ENCODE data around the gene RAP1GAP.
"Not testable (repeated sequence)": the region's sequence is repeated elsewhere in the genome, so short reads cannot be mapped to it uniquely, and the experiment has no call there.

The RAP1GAP gene

DNA sequence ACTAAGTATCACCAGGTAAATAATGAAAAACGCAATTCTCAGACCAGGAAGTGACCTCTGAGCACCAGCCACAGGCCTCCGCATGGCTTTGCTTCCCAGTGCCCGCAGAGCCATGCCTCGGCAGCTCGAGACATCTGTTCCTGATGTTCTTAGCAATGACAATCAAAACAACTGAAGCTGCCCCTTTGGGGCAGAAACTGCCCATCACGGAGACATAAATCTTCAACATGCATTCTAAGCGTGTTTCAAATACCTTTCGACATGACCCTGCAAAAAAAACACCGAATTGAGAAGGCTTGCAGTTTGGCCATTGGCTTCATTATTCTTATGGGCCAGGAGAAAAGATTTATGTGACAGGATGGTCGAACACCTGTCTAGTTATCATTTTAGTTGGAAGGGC, 5.8 kb upstream of the RAP1GAP start:
- no peak for DNase-seq

DNA sequence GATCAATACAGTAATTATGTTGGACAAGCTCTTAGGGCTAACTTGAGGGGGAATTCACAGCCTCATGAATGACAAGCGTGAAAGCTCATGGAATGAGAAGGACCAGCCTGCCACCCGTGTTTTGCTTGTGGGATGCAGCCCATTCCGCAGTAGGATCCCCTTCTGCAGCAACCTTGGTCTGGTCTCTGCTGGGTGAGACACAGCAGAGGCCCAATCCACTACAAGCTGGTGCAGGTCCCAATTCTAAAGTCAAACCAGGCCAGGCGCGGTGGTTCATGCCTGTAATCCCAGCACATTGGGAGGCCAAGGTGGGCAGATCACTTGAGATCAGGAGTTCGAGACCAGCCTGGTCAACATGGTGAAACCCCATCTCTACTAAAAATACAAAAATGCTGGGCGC, 4.7 kb upstream of the RAP1GAP start:
- not testable (repeated sequence) for DNase-seq

- DNase-seq = peak; percentile 74
Observed at GRCh38 chr1:21673277-21673780, 4.2 kb upstream of the RAP1GAP start.

DNA sequence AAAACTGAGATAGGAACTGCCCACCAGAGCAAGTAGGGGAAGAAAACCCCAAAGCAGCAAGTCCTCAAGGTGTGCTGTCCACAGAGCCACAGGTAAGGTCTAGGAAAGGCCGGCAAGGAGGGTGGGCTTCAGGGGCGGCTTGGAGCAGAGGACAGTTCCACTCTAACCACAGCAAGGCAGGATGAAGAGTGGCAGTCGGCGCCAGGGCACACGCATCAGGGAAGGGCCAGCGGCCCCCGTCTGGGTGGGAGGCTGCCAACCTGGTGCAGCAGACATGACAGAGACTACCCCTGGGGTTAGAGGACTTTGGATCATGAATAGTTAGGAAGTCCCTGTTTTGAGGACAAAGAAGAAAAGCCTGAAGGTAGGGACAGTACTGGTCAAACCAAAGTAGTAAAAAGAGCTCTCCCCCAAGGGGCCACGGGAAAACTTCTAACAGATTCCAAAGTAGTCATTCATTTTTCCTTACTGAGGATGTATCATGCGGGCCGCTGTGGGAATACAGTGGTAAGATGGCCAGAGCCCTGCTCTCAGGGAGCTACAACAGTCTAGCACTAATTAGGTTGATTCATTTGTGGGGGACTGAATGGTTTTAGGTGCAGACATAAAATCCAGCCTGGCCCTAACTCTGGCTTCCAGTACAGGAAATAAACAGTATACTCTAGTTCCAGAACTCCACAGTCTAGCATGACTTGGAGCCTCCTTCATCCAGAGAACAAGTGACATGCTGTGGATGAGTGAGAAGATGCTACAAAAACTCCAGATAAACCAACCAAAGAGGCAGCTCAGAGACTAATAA, 3.5 kb upstream of the RAP1GAP start:
- no peak for DNase-seq

GRCh38 chr1:21671915-21672314, 2.8 kb upstream of the RAP1GAP start:
- no peak for DNase-seq

DNA sequence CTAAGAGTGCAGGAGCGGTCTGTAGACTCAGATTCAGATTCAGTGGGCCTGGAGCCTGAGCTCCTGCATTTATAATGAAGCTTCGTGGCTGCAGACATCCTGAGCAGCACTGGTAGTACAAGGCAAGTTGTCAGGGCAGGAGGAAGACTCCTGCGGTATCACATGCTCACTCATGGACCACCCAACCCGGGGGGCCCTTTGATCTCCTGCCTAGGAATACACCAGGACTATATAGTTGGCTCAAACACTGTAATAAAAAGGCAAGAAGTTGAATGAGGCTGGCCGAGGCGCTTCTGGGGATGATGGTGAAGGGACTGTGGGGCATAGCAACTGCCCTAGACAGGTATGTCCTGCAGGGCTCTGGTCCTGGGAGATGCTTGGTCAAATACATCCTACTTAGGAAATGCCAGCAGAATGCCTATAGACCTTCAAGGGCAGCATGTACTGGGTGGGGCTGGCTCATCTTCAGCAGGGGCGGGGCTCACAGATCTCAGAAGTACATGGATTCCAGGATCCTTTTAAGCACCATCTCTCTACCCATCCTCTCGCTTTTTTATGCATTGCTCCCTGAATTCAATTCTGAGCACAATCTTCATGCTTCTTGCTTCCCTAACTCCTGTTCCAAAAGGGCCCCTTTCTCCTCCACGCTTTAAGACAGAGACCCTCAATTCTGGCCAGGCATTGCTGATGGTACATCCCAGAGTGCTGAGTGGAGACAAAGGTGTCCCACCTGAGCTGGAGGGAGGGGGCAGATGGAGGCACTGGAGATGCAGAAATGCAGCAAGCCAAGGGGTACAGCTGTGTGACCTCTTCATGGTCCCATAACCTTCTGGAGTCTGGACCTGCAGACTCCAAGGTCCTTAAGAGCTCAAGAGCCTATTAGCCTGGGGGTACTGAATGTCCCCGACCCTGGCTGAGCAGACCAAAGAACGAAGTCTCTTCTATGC, 2.1 kb upstream of the RAP1GAP start:
- peak; percentile 41 for DNase-seq

DNA sequence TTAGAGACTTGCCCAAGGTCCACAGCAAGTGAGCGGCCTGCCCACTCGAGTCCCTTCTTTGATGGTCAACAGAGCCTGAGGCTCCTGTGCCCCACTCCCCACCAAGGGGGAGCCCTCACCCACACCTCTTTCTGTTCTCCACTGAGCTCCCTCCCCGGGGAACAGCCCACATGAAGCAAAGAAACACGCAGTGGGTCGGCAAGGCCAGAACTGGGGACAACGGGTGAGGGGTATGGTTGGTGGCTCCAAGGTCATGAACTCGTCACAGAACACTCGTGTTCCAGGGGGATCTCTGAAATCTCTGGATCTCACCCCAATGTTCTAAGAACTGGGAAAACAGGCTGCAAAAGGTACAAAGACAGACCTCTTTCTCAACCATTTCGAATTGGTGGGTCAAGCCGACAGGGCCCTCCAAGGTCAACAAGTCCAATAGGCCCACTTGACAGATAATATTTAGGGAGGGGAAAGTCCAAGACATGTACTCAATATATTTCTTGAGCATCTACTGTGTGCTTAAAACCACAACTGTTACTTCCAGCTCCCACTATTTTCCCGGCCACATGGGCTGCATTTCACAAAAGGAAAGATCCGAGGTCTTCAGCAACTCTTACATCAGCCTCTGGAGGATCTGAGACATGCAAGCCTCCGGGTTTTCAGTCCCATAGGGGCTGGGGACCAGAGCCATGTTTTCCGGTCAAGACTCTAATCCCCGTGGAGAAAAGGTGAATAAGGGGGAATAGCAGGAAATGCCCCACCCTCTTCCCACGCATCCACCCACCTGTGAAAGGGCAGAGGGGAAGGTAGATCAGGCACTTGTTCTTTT, 1.1 kb upstream of the RAP1GAP start:
- peak; percentile 61 for DNase-seq

DNA sequence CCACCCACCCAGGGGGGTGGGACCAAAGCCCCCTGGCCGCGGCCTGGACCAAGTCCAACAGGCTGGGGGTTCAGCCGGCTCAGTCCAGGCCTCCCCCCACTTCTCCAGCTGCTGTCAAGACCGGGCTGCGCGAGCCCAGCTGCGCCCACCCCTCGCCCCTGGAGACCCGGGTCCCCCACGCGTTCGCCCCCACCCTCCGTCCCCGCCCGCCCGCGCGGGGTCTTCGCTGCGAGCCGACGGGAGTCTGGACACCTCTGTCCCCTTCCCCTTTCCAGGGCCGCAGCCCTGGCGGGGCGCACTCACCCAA, 253 bp downstream of the RAP1GAP start:
- DNase-seq = no peak

- no peak for DNase-seq
Observed at GRCh38 chr1:21668232-21668950, 766 bp downstream of the RAP1GAP start.

DNA sequence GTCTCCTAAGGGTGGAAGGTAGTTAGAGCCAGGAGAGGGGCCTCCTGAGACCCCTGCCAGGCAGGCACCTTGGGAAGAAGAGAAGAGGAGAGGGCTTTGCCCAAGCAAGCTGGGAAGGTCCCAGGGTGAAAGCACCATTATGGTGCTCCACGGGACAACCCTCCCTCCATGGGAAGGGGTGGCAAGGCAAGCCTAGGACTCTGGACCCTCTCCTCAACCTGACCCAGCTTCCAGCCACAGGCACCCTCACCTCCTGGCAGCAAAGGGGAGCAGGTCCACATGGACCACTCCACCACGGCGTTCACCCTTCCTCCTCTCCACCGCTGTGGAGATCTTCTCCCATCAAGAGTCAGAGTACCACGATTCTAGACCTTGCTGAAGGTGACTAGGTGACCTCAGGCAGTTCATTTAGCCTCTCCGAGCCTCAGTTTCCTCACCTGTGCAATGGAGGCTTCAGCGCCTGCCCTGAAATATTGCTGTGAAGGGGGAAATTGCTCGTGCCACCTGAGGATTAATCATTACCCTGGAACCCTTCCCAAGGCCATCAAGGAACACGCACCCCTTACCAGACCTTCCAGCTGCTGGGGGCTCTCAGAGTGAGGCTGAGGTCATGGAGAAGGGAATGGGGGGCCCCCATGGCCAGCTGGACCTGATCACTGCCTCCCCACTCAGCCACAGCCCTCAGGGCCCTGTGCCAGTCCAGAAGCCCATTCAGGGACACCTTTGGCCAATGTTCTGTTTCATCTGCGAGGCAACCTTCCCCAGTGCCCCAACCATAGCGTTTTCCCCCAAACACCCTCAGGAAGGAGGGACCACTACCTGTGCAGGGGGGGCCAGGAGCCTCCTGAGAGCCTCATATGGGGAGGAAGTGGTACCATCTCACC, 1.6 kb downstream of the RAP1GAP start:
- no peak for DNase-seq

- DNase-seq = no peak
Observed at GRCh38 chr1:21666576-21667320, 2.4 kb downstream of the RAP1GAP start.

GRCh38 chr1:21665711-21666575, 3.2 kb downstream of the RAP1GAP start:
- DNase-seq = no peak

DNA sequence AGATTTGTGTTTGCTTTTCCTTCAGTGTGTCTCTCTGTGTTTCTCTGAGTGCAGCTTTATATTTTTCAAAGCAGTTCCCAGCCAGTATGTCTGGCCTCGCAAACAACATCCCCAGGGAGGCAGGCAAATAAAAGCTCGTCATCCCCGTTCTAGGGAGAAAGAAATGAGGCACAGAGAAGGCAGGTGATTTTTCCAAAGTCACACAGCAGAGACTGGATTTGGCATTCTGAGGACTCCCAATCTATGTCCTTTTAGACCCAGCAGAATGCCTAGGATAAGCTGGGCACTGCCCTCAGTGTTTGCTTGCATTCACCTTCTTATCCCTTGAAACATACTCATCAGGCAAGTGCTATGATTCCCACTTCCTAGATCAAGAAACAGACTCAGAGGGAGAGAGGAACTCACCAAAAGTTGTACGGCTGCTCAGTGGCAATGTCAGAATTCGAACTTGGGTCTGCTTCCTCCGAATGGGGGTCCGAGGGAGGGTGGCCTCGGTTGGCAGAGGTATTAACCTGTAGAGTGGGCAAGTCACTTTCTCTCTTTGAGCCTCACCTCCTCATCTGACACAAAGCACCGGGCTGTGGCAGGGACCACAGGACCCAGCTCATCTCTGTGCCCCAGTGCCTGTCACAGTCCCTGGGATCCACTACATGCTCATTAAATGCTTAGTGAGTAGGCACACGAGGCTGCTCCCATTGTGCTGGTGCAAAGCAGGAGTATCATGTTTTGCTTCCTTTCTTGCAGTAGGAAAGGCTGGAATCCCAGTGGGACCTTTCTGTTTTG, 4.2 kb downstream of the RAP1GAP start:
- no peak for DNase-seq

DNA sequence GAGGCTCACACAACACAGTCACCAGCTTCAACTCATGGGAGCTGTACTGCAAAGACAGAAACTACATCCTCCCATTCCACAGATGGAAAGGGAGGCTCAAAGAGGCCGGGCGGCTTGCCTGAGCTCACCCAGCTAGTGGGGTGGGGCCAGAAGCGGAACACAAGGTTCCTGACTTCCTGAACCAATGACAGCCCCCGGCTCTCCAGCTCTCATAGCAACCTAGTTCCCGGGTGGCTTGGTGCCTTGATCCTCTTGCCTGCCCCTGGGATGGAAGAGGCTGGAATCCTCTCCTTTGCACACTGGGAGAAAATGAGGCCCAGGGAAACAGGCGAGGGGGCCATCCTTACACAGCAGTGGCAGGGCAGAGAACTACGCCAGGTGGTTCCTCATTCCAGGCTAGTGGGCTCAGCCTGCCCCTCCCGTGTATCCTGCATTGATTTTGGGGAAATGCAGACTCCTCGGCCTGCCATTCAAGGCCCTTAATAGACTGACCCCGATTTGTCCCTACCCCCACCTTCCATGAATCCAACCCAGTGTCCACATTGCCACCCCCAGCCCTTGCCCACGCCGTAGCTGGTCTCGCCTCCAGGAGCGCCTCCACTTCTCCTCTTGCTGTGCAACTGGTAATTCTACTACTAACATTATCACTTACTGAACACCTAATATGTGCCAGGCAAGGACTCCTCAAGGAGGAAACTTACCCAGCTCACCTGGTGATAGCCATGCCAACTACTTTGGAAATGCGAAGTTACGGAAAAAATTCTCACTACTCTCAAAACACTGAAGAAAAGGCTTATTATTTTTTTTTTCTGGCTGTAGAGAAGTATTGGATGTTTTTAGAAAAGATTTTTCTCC, 5.0 kb downstream of the RAP1GAP start:
- DNase-seq = no peak

- no peak for DNase-seq
Observed at GRCh38 chr1:21663248-21663950, 5.8 kb downstream of the RAP1GAP start.

- no peak for DNase-seq
Observed at GRCh38 chr1:21662426-21663247, 6.5 kb downstream of the RAP1GAP start.
